Suprapubic skin (tissue), 4 donors: ENCODE results near the gene DHRS7. TPM values are rescaled to one million over a fixed set of nuclear protein-coding genes. Genes with fewer than 3 reads are reported as not detected.
A peak's percentile ranks its signal among the peaks of the same experiment; 100 is the strongest.

Experiments
- DNase-seq, 2 donors: peaks; one replicate each; pipeline ENCODE4 v3.0.0-alpha.2; 2019; ENCODE audit warnings: low spot score in 2 of 2
- H3K27ac ChIP-seq: fragments of 200-600 bp; sonication (generic); one replicate; pipeline ENCODE4 v1.5.1; 2019
- H3K27me3 ChIP-seq: fragments of 200-600 bp; sonication (generic); one replicate; pipeline ENCODE4 v1.5.1; 2019
- H3K36me3 ChIP-seq: fragments of 200-600 bp; sonication (generic); one replicate; pipeline ENCODE4 v1.5.1; 2019
- H3K4me1 ChIP-seq: fragments of 200-600 bp; sonication (generic); one replicate; pipeline ENCODE4 v1.5.1; 2019
- H3K4me3 ChIP-seq: fragments of 200-600 bp; sonication (generic); one replicate; pipeline ENCODE4 v1.5.1; 2019; ENCODE audit warnings: mild to moderate bottlenecking
- H3K9me3 ChIP-seq: fragments of 200-600 bp; sonication (generic); one replicate; pipeline ENCODE4 v1.5.1; 2019
- CTCF ChIP-seq, 2 donors: fragments of 200-600 bp in 1 of 2; fragments of 450-650 bp in 1 of 2; sonication (generic) in 1 of 2; IDR thresholded peaks; one replicate each; pipeline ENCODE4 v1.5.1; 2016 to 2019; ENCODE audit warnings: antibody characterized with exemption in 2 of 2, mild to moderate bottlenecking in 1 of 2, moderate library complexity in 1 of 2
- EP300 ChIP-seq: sonication (generic); formaldehyde crosslinking; IDR thresholded peaks from one replicate; pipeline ENCODE4 v1.6.1; 2017; ENCODE audit warnings: antibody characterized with exemption
- POLR2A ChIP-seq, 2 donors: fragments of 450-650 bp; IDR thresholded peaks; one replicate each; pipeline ENCODE4 v1.6.1; 2017; ENCODE audit warnings: antibody characterized with exemption in 2 of 2, mild to moderate bottlenecking in 2 of 2, moderate library complexity in 2 of 2
- POLR2AphosphoS5 ChIP-seq, 3 donors: sonication (generic); formaldehyde crosslinking; IDR thresholded peaks; one replicate each; pipeline ENCODE4 v1.6.1; 2017; ENCODE audit warnings: antibody characterized with exemption in 3 of 3
- WGBS: methylation state at CpG from one replicate; pipeline ENCODE4 v1.1.5; 2018; 5-methylcytosine and 5-hydroxymethylcytosine counted together
- total RNA-seq, 4 donors: library from RNA; depleted of rRNA; stranded (reverse); fragments of >200 nt; gene quantifications; one replicate each; pipeline ENCODE4 v1.1.0, GENCODE V29; 2016

DHRS7 gene
- total RNA-seq, 4 donors from 2014 or later = 33.7 to 91.7 (median 39.8) TPM

GRCh38 chr14:60184146-60184904 lies 19.1 kb upstream of the DHRS7 start:
- H3K27me3 ChIP-seq = no peaks in the 10 kb centered on the region
- TF ChIP-seq POLR2AphosphoS5 (IDR thresholded peaks at IDR 0.05) (no peak), CTCF (IDR thresholded peaks at IDR 0.05) (peak; percentile 45 to 71)
- H3K27ac ChIP-seq = no peak overlapping the region
- no peaks in the 10 kb centered on the region for H3K36me3 ChIP-seq
- DNase-seq = no peak
- H3K9me3 ChIP-seq = no peaks in the 10 kb centered on the region
- H3K4me1 ChIP-seq = peaks cover 6% of the 10 kb centered on the region
- peak overlapping the region; percentile 40 for H3K4me3 ChIP-seq
- under 1% methylated on average over 5 of the region's 5 CpGs for WGBS

GRCh38 chr14:60183741-60184140 lies 18.5 kb upstream of the DHRS7 start:
- no peak overlapping the region for H3K27ac ChIP-seq
- H3K4me1 ChIP-seq = peaks cover 6% of the 10 kb centered on the region
- H3K9me3 ChIP-seq = no peaks in the 10 kb centered on the region
- no peak for DNase-seq
- no peaks in the 10 kb centered on the region for H3K36me3 ChIP-seq
- 29% methylated on average over 1 of the region's 1 CpG for WGBS
- peak overlapping the region; percentile 40 for H3K4me3 ChIP-seq
- TF ChIP-seq POLR2AphosphoS5 (IDR thresholded peaks at IDR 0.05) (no peak), EP300 (no peak), POLR2A (IDR thresholded peaks at IDR 0.05) (no peak), CTCF (IDR thresholded peaks at IDR 0.05) (no peak)
- H3K27me3 ChIP-seq = no peaks in the 10 kb centered on the region

- H3K4me3 ChIP-seq = no peak overlapping the region
- DNase-seq = no peak
- H3K4me1 ChIP-seq = peaks cover 6% of the 10 kb centered on the region
- H3K27me3 ChIP-seq = no peaks in the 10 kb centered on the region
- H3K36me3 ChIP-seq = no peaks in the 10 kb centered on the region
- 93% methylated on average over 3 of the region's 3 CpGs for WGBS
- H3K9me3 ChIP-seq = no peaks in the 10 kb centered on the region
- TF ChIP-seq EP300 (no peak), CTCF (IDR thresholded peaks at IDR 0.05) (no peak), POLR2AphosphoS5 (IDR thresholded peaks at IDR 0.05) (no peak), POLR2A (IDR thresholded peaks at IDR 0.05) (no peak)
- H3K27ac ChIP-seq = no peak overlapping the region
Observed at GRCh38 chr14:60183138-60183537, 17.9 kb upstream of the DHRS7 start.

- peaks cover 6% of the 10 kb centered on the region for H3K4me1 ChIP-seq
- no peaks in the 10 kb centered on the region for H3K27me3 ChIP-seq
- DNase-seq = no peak
- no peak overlapping the region for H3K27ac ChIP-seq
- H3K4me3 ChIP-seq = no peak overlapping the region
- 29% methylated on average over 3 of the region's 3 CpGs for WGBS
- no peaks in the 10 kb centered on the region for H3K36me3 ChIP-seq
- no peak for TF ChIP-seq EP300
- no peak for TF ChIP-seq POLR2A (IDR thresholded peaks at IDR 0.05)
- TF ChIP-seq CTCF (IDR thresholded peaks at IDR 0.05) = no peak
- no peaks in the 10 kb centered on the region for H3K9me3 ChIP-seq
Observed at GRCh38 chr14:60179431-60179869, 14.3 kb upstream of the DHRS7 start.

- peaks cover 3% of the 10 kb centered on the region for H3K4me1 ChIP-seq
- H3K27me3 ChIP-seq = no peaks in the 10 kb centered on the region
- H3K9me3 ChIP-seq = no peaks in the 10 kb centered on the region
- no peaks in the 10 kb centered on the region for H3K36me3 ChIP-seq
- TF ChIP-seq POLR2AphosphoS5 (IDR thresholded peaks at IDR 0.05) (no peak), POLR2A (IDR thresholded peaks at IDR 0.05) (no peak), CTCF (IDR thresholded peaks at IDR 0.05) (no peak), EP300 (no peak)
- no peak for DNase-seq
- H3K4me3 ChIP-seq = no peak overlapping the region
- H3K27ac ChIP-seq = no peak overlapping the region
- 90% methylated on average over 1 of the region's 1 CpG for WGBS
Observed at GRCh38 chr14:60178820-60179219, 13.6 kb upstream of the DHRS7 start.
